ENCODE results near the gene PPTC7.

PPTC7 gene, protein sequence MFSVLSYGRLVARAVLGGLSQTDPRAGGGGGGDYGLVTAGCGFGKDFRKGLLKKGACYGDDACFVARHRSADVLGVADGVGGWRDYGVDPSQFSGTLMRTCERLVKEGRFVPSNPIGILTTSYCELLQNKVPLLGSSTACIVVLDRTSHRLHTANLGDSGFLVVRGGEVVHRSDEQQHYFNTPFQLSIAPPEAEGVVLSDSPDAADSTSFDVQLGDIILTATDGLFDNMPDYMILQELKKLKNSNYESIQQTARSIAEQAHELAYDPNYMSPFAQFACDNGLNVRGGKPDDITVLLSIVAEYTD

DNA sequence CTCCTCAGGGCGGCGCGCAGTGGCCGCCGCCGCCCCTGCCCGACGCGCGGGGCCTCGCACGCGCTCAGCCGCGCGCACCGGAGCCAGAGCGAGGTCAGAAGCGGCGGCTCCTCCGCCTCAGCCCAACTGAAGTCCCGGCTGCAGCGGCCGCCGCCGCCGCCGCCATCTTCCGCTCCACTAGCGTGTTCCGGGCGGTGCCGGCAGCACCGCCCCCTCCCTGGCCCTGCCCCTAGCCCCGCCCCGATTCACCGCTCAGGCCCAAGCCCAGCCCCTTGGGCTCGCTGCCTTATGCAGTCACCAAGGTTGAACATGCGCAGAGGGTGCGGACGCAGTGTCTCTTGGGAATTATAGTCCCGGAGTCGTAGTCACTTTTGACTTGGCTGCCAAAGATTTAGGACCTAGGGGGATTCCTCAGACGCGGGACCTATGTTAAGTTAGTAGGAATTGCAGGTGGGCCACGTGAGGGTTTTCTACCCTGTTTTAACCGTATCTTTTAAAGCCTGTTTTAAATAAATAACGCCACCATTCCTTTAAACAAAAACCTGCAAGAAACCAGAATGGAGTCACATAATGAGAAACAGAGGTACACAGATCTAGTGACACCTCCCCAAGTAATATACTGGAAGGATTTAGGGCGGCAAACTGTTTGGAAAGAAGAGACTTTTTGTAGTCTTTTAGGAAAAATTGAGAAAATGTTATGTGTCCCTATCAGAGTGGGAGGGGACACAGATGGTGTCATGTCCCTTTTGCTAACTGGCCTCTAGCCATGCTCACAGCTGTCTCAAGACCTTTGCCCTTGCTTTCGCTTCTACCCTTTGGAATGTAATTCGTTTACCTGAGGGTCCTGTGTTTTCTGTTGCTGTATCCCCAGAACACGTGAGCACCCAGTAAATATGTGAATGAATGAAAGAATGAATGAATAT lies at the start of gene PPTC7:
Gene PPTC7, minus strand, starts transcription at position 182 of the 923 bp plus-strand sequence. CDS start 287 bp downstream, outside the sequence.
- TF ChIP-seq CTCF (IDR thresholded peaks at IDR 0.05; ENCODE audit: control insufficient read depth, extremely low read depth, insufficient read depth), result no peak
- peak; percentile 82 for DNase-seq (ENCODE audit: low read depth)
- peak within 1 kb of the TSS; percentile 62 for H3K4me3 ChIP-seq (ENCODE audit: low read depth, low read length)

GRCh38 chr12:110627500-110628195 lies 44.5 kb upstream of the PPTC7 start:
- no peak overlapping the region for H3K4me3 ChIP-seq (ENCODE audit: low read depth, low read length)
- DNase-seq (ENCODE audit: low read depth), result no peak
- TF ChIP-seq CTCF (IDR thresholded peaks at IDR 0.05; ENCODE audit: control insufficient read depth, extremely low read depth, insufficient read depth), result no peak

DNA sequence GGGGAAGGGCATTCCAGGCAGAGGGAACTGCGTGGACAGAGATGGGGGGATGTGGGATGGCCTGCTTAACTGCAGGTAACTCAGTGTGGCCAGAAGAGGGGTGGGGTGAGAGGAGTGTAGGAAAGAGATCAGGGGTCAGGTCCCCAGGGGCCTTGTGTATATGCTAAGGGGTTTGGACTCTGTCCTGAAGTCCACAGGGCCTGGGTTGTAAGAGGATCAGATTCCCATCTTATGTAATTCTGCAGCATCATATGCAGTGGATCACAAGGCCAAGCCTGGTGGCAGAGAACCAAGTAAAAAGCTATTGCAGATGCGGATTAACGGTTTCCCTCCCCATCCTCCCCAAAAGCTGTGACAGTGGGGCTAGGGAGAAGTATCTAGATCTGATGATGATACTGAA lies 39.5 kb upstream of the PPTC7 start:
- no peak overlapping the region for H3K4me3 ChIP-seq (ENCODE audit: low read depth, low read length)
- DNase-seq (ENCODE audit: low read depth), result no peak
- TF ChIP-seq CTCF (IDR thresholded peaks at IDR 0.05; ENCODE audit: control insufficient read depth, extremely low read depth, insufficient read depth), result no peak

DNA sequence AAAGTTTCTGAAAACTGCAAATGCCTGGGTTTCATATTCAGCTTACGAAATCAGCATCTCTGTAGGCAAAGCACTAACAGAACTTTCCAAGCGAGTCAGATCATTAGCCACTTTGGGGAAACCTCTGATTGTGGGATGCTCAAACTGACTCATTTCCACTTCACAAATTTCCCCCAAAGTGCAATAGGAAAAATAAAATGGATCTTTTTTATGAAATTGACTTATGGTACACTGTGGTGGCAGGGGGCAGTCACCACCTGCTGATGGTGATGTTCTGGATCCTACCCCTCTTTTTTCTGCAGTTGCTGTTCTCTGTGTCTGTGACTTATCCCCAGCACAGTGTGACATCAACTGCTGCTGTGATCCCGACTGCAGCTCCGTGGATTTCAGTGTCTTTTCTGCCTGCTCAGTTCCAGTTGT lies 36.4 kb upstream of the PPTC7 start:
- no peak for TF ChIP-seq CTCF (IDR thresholded peaks at IDR 0.05; ENCODE audit: control insufficient read depth, extremely low read depth, insufficient read depth)
- H3K4me3 ChIP-seq (ENCODE audit: low read depth, low read length), result no peak overlapping the region
- DNase-seq (ENCODE audit: low read depth), result no peak

- no peak for DNase-seq (ENCODE audit: low read depth)
- no peak overlapping the region for H3K4me3 ChIP-seq (ENCODE audit: low read depth, low read length)
- no peak for TF ChIP-seq CTCF (IDR thresholded peaks at IDR 0.05; ENCODE audit: control insufficient read depth, extremely low read depth, insufficient read depth)
Observed at GRCh38 chr12:110616471-110617115, 33.5 kb upstream of the PPTC7 start.

DNA sequence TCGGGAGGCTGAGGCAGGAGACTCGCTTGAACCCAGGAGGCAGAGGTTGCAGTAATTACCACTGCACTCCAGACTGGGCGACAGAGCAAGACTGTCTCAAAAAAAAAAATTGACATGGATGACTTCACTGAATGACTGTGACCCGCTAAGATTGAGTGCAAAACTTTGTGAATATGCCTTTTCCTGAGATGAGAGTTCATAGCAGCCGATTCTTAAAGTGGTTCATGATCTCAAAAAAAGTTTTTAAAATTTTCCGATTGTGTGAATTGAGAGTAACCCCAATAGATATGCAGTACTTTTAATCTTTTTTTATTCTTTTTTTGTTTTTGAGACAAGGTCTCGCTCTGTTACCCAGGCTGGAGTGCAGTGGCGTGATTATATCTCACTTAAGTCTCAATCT lies 32.1 kb upstream of the PPTC7 start:
- no peak overlapping the region for H3K4me3 ChIP-seq (ENCODE audit: low read depth, low read length)
- TF ChIP-seq CTCF (IDR thresholded peaks at IDR 0.05; ENCODE audit: control insufficient read depth, extremely low read depth, insufficient read depth), result no peak
- DNase-seq (ENCODE audit: low read depth), result no peak
